ENCODE data around the gene CYP51A1. TPM values are rescaled to one million over a fixed set of nuclear protein-coding genes. Genes with fewer than 3 reads are reported as not detected.

The CYP51A1 gene
- total and polyA plus RNA-seq, 2 of the 13 experiments (the other 11 are each of a cell fraction or from before 2014, with no cell fraction given): 15.4 to 260 TPM

DNA sequence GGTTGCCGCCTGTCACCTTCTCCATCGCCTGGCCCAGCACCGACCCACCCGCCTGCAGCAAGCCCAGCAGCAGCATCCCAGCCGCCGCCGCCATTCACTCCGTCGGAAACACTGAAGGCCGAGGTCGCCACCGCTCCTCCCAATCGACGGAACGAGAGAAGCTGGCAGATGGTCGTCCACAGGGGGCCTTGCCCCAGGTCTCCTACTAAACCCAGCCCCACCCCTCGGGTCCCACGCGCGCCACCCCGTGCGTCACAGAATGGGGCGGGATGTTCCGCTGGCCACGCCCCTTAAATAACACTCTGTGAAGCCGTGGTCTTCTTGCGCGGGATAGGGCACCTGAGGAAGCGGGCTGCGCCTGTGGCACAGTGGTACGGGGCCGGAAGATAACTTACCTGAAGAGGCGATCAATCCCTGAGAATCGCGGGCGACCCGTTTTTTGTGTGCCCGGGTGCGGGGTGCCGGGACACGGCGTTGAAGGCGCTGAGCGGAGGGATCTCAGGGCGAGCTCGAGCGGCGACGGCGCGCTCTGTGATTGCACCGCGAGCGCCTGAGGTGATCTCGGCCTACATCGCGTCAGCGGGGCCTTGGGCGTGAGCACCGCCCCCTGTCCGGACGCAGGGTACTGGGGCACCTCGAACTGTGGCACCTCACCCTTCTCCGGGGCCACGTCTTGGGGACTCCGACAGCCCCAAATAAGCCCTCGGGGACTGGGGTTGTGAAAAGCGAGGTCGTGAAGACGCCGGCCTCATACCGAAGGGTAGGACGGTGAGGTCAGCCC lies at the start of gene CYP51A1 (continued):
- TF ChIP-seq, protein P1, sequence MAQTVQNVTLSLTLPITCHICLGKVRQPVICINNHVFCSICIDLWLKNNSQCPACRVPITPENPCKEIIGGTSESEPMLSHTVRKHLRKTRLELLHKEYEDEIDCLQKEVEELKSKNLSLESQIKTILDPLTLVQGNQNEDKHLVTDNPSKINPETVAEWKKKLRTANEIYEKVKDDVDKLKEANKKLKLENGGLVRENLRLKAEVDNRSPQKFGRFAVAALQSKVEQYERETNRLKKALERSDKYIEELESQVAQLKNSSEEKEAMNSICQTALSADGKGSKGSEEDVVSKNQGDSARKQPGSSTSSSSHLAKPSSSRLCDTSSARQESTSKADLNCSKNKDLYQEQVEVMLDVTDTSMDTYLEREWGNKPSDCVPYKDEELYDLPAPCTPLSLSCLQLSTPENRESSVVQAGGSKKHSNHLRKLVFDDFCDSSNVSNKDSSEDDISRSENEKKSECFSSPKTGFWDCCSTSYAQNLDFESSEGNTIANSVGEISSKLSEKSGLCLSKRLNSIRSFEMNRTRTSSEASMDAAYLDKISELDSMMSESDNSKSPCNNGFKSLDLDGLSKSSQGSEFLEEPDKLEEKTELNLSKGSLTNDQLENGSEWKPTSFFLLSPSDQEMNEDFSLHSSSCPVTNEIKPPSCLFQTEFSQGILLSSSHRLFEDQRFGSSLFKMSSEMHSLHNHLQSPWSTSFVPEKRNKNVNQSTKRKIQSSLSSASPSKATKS (CRISPR knock-in tag; IDR thresholded peaks at IDR 0.05): peak; percentile 95
- TF ChIP-seq SMYD3 (CRISPR knock-in tag; IDR thresholded peaks at IDR 0.05) (peak; percentile 89; the same call in 1 of the 2 replicates), POLR2G (IDR thresholded peaks at IDR 0.05; ENCODE audit: low read depth, low read length) (peak; percentile 91), TRIM24 (CRISPR knock-in tag; IDR thresholded peaks at IDR 0.05) (no peak), PCBP2 (optimal IDR thresholded peaks at IDR 0.05; ENCODE audit: low read depth, low read length, poor library complexity, severe bottlenecking) (no peak), SMARCC2 (IDR thresholded peaks at IDR 0.05) (no peak)
- TF ChIP-seq, protein P2, sequence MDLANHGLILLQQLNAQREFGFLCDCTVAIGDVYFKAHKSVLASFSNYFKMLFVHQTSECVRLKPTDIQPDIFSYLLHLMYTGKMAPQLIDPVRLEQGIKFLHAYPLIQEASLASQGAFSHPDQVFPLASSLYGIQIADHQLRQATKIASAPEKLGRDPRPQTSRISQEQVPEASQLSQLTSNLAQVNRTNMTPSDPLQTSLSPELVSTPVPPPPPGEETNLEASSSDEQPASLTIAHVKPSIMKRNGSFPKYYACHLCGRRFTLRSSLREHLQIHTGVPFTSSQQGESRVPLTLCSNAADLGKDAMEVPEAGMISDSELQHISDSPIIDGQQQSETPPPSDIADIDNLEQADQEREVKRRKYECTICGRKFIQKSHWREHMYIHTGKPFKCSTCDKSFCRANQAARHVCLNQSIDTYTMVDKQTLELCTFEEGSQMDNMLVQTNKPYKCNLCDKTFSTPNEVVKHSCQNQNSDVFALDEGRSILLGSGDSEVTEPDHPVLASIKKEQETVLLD (CRISPR knock-in tag; IDR thresholded peaks at IDR 0.05; ENCODE audit: low read depth): 0 out of 2 replicates have a peak, but pooled peaks have one; percentile 52
- TF ChIP-seq, protein P3, sequence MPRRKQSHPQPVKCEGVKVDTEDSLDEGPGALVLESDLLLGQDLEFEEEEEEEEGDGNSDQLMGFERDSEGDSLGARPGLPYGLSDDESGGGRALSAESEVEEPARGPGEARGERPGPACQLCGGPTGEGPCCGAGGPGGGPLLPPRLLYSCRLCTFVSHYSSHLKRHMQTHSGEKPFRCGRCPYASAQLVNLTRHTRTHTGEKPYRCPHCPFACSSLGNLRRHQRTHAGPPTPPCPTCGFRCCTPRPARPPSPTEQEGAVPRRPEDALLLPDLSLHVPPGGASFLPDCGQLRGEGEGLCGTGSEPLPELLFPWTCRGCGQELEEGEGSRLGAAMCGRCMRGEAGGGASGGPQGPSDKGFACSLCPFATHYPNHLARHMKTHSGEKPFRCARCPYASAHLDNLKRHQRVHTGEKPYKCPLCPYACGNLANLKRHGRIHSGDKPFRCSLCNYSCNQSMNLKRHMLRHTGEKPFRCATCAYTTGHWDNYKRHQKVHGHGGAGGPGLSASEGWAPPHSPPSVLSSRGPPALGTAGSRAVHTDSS (CRISPR knock-in tag; conservative IDR thresholded peaks at IDR 0.05): 0 out of 2 replicates have a peak, but pooled peaks have one; percentile 37
- TF ChIP-seq, protein P4, sequence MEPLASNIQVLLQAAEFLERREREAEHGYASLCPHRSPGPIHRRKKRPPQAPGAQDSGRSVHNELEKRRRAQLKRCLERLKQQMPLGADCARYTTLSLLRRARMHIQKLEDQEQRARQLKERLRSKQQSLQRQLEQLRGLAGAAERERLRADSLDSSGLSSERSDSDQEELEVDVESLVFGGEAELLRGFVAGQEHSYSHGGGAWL (CRISPR knock-in tag; IDR thresholded peaks at IDR 0.05): peak; percentile 36; the same call in 1 of the 2 replicates
- TF ChIP-seq, protein P5, sequence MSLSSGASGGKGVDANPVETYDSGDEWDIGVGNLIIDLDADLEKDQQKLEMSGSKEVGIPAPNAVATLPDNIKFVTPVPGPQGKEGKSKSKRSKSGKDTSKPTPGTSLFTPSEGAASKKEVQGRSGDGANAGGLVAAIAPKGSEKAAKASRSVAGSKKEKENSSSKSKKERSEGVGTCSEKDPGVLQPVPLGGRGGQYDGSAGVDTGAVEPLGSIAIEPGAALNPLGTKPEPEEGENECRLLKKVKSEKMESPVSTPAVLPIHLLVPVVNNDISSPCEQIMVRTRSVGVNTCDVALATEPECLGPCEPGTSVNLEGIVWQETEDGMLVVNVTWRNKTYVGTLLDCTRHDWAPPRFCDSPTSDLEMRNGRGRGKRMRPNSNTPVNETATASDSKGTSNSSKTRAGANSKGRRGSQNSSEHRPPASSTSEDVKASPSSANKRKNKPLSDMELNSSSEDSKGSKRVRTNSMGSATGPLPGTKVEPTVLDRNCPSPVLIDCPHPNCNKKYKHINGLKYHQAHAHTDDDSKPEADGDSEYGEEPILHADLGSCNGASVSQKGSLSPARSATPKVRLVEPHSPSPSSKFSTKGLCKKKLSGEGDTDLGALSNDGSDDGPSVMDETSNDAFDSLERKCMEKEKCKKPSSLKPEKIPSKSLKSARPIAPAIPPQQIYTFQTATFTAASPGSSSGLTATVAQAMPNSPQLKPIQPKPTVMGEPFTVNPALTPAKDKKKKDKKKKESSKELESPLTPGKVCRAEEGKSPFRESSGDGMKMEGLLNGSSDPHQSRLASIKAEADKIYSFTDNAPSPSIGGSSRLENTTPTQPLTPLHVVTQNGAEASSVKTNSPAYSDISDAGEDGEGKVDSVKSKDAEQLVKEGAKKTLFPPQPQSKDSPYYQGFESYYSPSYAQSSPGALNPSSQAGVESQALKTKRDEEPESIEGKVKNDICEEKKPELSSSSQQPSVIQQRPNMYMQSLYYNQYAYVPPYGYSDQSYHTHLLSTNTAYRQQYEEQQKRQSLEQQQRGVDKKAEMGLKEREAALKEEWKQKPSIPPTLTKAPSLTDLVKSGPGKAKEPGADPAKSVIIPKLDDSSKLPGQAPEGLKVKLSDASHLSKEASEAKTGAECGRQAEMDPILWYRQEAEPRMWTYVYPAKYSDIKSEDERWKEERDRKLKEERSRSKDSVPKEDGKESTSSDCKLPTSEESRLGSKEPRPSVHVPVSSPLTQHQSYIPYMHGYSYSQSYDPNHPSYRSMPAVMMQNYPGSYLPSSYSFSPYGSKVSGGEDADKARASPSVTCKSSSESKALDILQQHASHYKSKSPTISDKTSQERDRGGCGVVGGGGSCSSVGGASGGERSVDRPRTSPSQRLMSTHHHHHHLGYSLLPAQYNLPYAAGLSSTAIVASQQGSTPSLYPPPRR (CRISPR knock-in tag; IDR thresholded peaks at IDR 0.05; ENCODE audit: borderline replicate concordance): peak; percentile 64
- TF ChIP-seq, protein P6, sequence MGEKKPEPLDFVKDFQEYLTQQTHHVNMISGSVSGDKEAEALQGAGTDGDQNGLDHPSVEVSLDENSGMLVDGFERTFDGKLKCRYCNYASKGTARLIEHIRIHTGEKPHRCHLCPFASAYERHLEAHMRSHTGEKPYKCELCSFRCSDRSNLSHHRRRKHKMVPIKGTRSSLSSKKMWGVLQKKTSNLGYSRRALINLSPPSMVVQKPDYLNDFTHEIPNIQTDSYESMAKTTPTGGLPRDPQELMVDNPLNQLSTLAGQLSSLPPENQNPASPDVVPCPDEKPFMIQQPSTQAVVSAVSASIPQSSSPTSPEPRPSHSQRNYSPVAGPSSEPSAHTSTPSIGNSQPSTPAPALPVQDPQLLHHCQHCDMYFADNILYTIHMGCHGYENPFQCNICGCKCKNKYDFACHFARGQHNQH (CRISPR knock-in tag; IDR thresholded peaks at IDR 0.05): peak; percentile 77; the same call in 1 of the 2 replicates
- TF ChIP-seq, protein P7, sequence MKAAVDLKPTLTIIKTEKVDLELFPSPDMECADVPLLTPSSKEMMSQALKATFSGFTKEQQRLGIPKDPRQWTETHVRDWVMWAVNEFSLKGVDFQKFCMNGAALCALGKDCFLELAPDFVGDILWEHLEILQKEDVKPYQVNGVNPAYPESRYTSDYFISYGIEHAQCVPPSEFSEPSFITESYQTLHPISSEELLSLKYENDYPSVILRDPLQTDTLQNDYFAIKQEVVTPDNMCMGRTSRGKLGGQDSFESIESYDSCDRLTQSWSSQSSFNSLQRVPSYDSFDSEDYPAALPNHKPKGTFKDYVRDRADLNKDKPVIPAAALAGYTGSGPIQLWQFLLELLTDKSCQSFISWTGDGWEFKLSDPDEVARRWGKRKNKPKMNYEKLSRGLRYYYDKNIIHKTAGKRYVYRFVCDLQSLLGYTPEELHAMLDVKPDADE (CRISPR knock-in tag; IDR thresholded peaks at IDR 0.05): no peak

All from HepG2 (cell line).